Measurements from ENCODE around the gene CD48.

Gene CD48

GRCh38 chr1:160665330-160666078, 46.1 kb downstream of the CD48 start:
- H3K9me2 ChIP-seq (replicated peaks; ENCODE audit: control insufficient read depth, low read length), result no peaks in the 10 kb centered on the region
- TF ChIP-seq EZH2phosphoT487 (IDR thresholded peaks at IDR 0.05; ENCODE audit: borderline replicate concordance, low read length), result no peak
- no peak for TF ChIP-seq CTCF (IDR thresholded peaks at IDR 0.05; ENCODE audit: low read depth, low read length, poor library complexity, severe bottlenecking)
- H3K9me3 ChIP-seq (ENCODE audit: control insufficient read depth, insufficient read depth, low read length), result peaks cover 8% of the 10 kb centered on the region; the same call in 1 of the 2 replicates
- H3K27ac ChIP-seq (ENCODE audit: low read depth, low read length), result no peak overlapping the region
- H3K36me3 ChIP-seq (ENCODE audit: control insufficient read depth, low read length), result no peaks in the 10 kb centered on the region
- H3K4me3 ChIP-seq (ENCODE audit: low read length), result peak overlapping the region; percentile 48
- H3K4me1 ChIP-seq (ENCODE audit: control insufficient read depth, low read length), result peaks cover 39% of the 10 kb centered on the region
- H3K4me2 ChIP-seq (ENCODE audit: low read length), result peak overlapping the region; percentile 72
- no peaks in the 10 kb centered on the region for H3K27me3 ChIP-seq (ENCODE audit: control insufficient read depth, low read length)
- H3F3A ChIP-seq (ENCODE audit: control insufficient read depth, insufficient read depth), result peaks cover 4% of the 10 kb centered on the region; the same call in 1 of the 2 replicates
- H4K20me1 ChIP-seq (ENCODE audit: control insufficient read depth, insufficient read depth, low read depth, low read length), result no peaks in the 10 kb centered on the region
- H3K79me2 ChIP-seq (ENCODE audit: control insufficient read depth, low read length), result no peaks in the 10 kb centered on the region

- Histone ChIP-seq H3K4me2 (ENCODE audit: low read length) (peak overlapping the region; percentile 72), H3F3A (ENCODE audit: control insufficient read depth, insufficient read depth) (peaks cover 4% of the 10 kb centered on the region; the same call in 1 of the 2 replicates), H3K4me1 (ENCODE audit: control insufficient read depth, low read length) (peaks cover 46% of the 10 kb centered on the region), H3K9me2 (replicated peaks; ENCODE audit: control insufficient read depth, low read length) (no peaks in the 10 kb centered on the region), H3K36me3 (ENCODE audit: control insufficient read depth, low read length) (no peaks in the 10 kb centered on the region), H3K79me2 (ENCODE audit: control insufficient read depth, low read length) (no peaks in the 10 kb centered on the region), H3K9me3 (ENCODE audit: control insufficient read depth, insufficient read depth, low read length) (peaks cover 11% of the 10 kb centered on the region; the same call in 1 of the 2 replicates), H3K4me3 (ENCODE audit: low read length) (peak overlapping the region; percentile 48), H3K27me3 (ENCODE audit: control insufficient read depth, low read length) (no peaks in the 10 kb centered on the region), H4K20me1 (ENCODE audit: control insufficient read depth, insufficient read depth, low read depth, low read length) (no peaks in the 10 kb centered on the region), H3K27ac (ENCODE audit: low read depth, low read length) (no peak overlapping the region)
- TF ChIP-seq CTCF (IDR thresholded peaks at IDR 0.05; ENCODE audit: low read depth, low read length, poor library complexity, severe bottlenecking), result no peak
- TF ChIP-seq EZH2phosphoT487 (IDR thresholded peaks at IDR 0.05; ENCODE audit: borderline replicate concordance, low read length), result no peak
Observed at GRCh38 chr1:160664573-160665051, 47.0 kb downstream of the CD48 start.

- Histone ChIP-seq H3K27ac (ENCODE audit: low read depth, low read length) (no peak overlapping the region), H3F3A (ENCODE audit: control insufficient read depth, insufficient read depth) (peaks cover 6% of the 10 kb centered on the region; the same call in 1 of the 2 replicates), H4K20me1 (ENCODE audit: control insufficient read depth, insufficient read depth, low read depth, low read length) (no peaks in the 10 kb centered on the region), H3K4me2 (ENCODE audit: low read length) (no peak overlapping the region), H3K79me2 (ENCODE audit: control insufficient read depth, low read length) (no peaks in the 10 kb centered on the region), H3K27me3 (ENCODE audit: control insufficient read depth, low read length) (no peaks in the 10 kb centered on the region), H3K4me3 (ENCODE audit: low read length) (no peak overlapping the region), H3K9me3 (ENCODE audit: control insufficient read depth, insufficient read depth, low read length) (peaks cover 6% of the 10 kb centered on the region; the same call in 1 of the 2 replicates), H3K36me3 (ENCODE audit: control insufficient read depth, low read length) (no peaks in the 10 kb centered on the region), H3K4me1 (ENCODE audit: control insufficient read depth, low read length) (peaks cover 59% of the 10 kb centered on the region), H3K9me2 (replicated peaks; ENCODE audit: control insufficient read depth, low read length) (no peaks in the 10 kb centered on the region)
- TF ChIP-seq EZH2phosphoT487 (IDR thresholded peaks at IDR 0.05; ENCODE audit: borderline replicate concordance, low read length) (no peak), CTCF (IDR thresholded peaks at IDR 0.05; ENCODE audit: low read depth, low read length, poor library complexity, severe bottlenecking) (no peak)
Observed at GRCh38 chr1:160662910-160663309, 48.7 kb downstream of the CD48 start.

All from DOHH2 (cell line).